OCI-LY7 (cell line): ENCODE data around the gene ATG9A. TPM values are rescaled to one million over a fixed set of nuclear protein-coding genes. Genes with fewer than 3 reads are reported as not detected.

Experiments used
- BruUV-seq: library from RNA; stranded (reverse); fragments of 400-500 nt; replicated peaks from 2 replicates; lab custom pipeline; 2021; lab: Mats Ljungman, UMichigan
- CTCF ChIA-PET: fragments of 300-600 bp; sonication (Branson Sonifier 250); formaldehyde crosslinking; loops from one replicate; lab custom pipeline; 2022; ENCODE audit warnings: antibody characterized with exemption; ENCODE audit not compliant: unreplicated experiment; lab: Charles Lee
- POLR2A ChIA-PET: fragments of 300-600 bp; sonication (Branson Sonifier 250); formaldehyde crosslinking; loops from one replicate; lab custom pipeline; 2022; ENCODE audit warnings: antibody characterized with exemption; lab: Charles Lee
- DNase-seq: peaks from one replicate; pipeline ENCODE4 v3.0.0-alpha.2; 2015; ENCODE audit warnings: low spot score
- H2AFZ ChIP-seq: fragments of 200-600 bp; sonication (generic), shearing (Covaris generic); 2 replicates; pipeline ENCODE4 v1.6.1; 2014; ENCODE audit warnings: mild to moderate bottlenecking, antibody characterized with exemption, low read length, moderate library complexity
- H3K27ac ChIP-seq: fragments of 200-600 bp; sonication (generic); 2 replicates; pipeline ENCODE4 v1.5.1; 2014; ENCODE audit warnings: mixed run types, low read depth, mild to moderate bottlenecking, moderate library complexity, low read length, inconsistent platforms; ENCODE audit not compliant: poor library complexity, severe bottlenecking
- H3K36me3 ChIP-seq: fragments of 200-600 bp; sonication (generic); 2 replicates; pipeline ENCODE4 v1.6.1; 2014; ENCODE audit warnings: mild to moderate bottlenecking, antibody characterized with exemption, low read length, moderate library complexity, mixed read lengths; ENCODE audit not compliant: insufficient read depth
- H3K4me1 ChIP-seq: fragments of 200-600 bp; sonication (generic); 2 replicates; pipeline ENCODE4 v1.5.1; 2014; ENCODE audit warnings: mild to moderate bottlenecking, low read length; ENCODE audit not compliant: insufficient read depth, poor library complexity, severe bottlenecking
- H3K4me2 ChIP-seq: fragments of 200-600 bp; sonication (generic); 2 replicates; pipeline ENCODE4 v1.6.1; 2014; ENCODE audit warnings: mild to moderate bottlenecking, low read length
- H3K4me3 ChIP-seq: fragments of 200-600 bp; sonication (generic); 2 replicates; pipeline ENCODE4 v1.5.1; 2014; ENCODE audit warnings: mild to moderate bottlenecking, low read depth, low read length; ENCODE audit not compliant: poor library complexity, severe bottlenecking
- H3K79me2 ChIP-seq: fragments of 200-600 bp; sonication (generic); 2 replicates; pipeline ENCODE4 v1.6.1; 2016; ENCODE audit warnings: low read depth, mild to moderate bottlenecking, low read length, moderate library complexity, mixed read lengths; ENCODE audit not compliant: insufficient read depth
- H3K9me2 ChIP-seq: fragments of 200-600 bp; sonication (generic); 2 replicates; pipeline ENCODE4 v1.6.1; 2016; ENCODE audit warnings: mild to moderate bottlenecking, low read length, mixed read lengths; ENCODE audit not compliant: insufficient read depth
- H3K9me3 ChIP-seq: fragments of 200-600 bp; sonication (generic); 2 replicates; pipeline ENCODE4 v1.6.1; 2014; ENCODE audit warnings: mild to moderate bottlenecking, mixed run types, low read length, mixed read lengths
- H4K20me1 ChIP-seq: fragments of 200-600 bp; sonication (generic); 2 replicates; pipeline ENCODE4 v1.6.1; 2014; ENCODE audit warnings: mild to moderate bottlenecking, antibody characterized with exemption, low read length, moderate library complexity, mixed read lengths; ENCODE audit not compliant: insufficient read depth
- CTCF ChIP-seq: fragments of 200-600 bp; sonication (generic); conservative IDR thresholded peaks from 2 replicates; pipeline ENCODE4 v1.5.1; 2014; ENCODE audit warnings: mild to moderate bottlenecking, antibody characterized with exemption, low read length, moderate library complexity, mixed read lengths
- EZH2phosphoT487 ChIP-seq: fragments of 200-600 bp; sonication (generic); IDR thresholded peaks from 2 replicates; pipeline ENCODE4 v1.6.1; 2018; ENCODE audit warnings: low read depth, borderline replicate concordance, mild to moderate bottlenecking, mixed run types, antibody characterized with exemption, low read length, moderate library complexity, mixed read lengths
- intact Hi-C: fragments of 100-400 bp; cut with micrococcal nuclease; formaldehyde crosslinking; loops from one replicate; pipeline ENCODE4 v1.10.0; 2022; ENCODE audit not compliant: unreplicated experiment
- total RNA-seq, 2 experiments: library from RNA; depleted of rRNA in 1 of 2; stranded (reverse); fragments of >200 nt in 1 of 2; shearing (Covaris generic) in 1 of 2; gene quantifications; 2 replicates each; pipeline ENCODE4 v1.2.3, GENCODE V29; 2014 to 2022

ATG9A gene
- total RNA-seq, 2 experiments from 2014 or later: 22.2 to 23.4 TPM

GRCh38 chr2:219171231-219171651, 58.2 kb downstream of the ATG9A start:
- no peak for TF ChIP-seq EZH2phosphoT487
- peak; percentile 93 for TF ChIP-seq CTCF
- Histone ChIP-seq H3K9me2 (no peaks in the 10 kb centered on the region), H3K4me1 (peaks cover 7% of the 10 kb centered on the region), H3K4me3 (no peak overlapping the region), H3K79me2 (peaks cover 8% of the 10 kb centered on the region; the same call in 1 of the 2 replicates), H4K20me1 (no peaks in the 10 kb centered on the region), H3K4me2 (no peak overlapping the region), H3K27ac (no peak overlapping the region), H3K36me3 (peaks cover 56% of the 10 kb centered on the region), H2AFZ (no peak overlapping the region), H3K9me3 (no peaks in the 10 kb centered on the region)
- peak; percentile 63 for DNase-seq
- no TSS peak for BruUV-seq
- intact Hi-C loops: no loop called here
- ChIA-PET CTCF (interaction anchor here (0.6 to 1.1 kb wide), 3 partner anchors 28 to 175 kb away, joined by 3 to 13 read pairs (median 3); no protein-coding TSS in a partner anchor), POLR2A (interaction anchor here (0.6 kb wide), 1 partner anchor 219 kb away, joined by 3 read pairs; no protein-coding TSS in a partner anchor)

- BruUV-seq: no TSS peak
- Histone ChIP-seq H3K9me2 (no peaks in the 10 kb centered on the region), H3K9me3 (no peaks in the 10 kb centered on the region), H3K36me3 (peaks cover 49% of the 10 kb centered on the region), H3K79me2 (no peaks in the 10 kb centered on the region), H3K27ac (no peak within 1 kb of the TSS), H3K4me2 (no peak within 1 kb of the TSS), H3K4me1 (no peaks in the 10 kb centered on the region), H3K4me3 (no peak within 1 kb of the TSS), H2AFZ (no peak within 1 kb of the TSS), H4K20me1 (no peaks in the 10 kb centered on the region)
- intact Hi-C loops: no loop called here
- no peak for TF ChIP-seq CTCF
- no peak for TF ChIP-seq EZH2phosphoT487
- DNase-seq: no peak
- CTCF ChIA-PET: no interaction called here
- POLR2A ChIA-PET: no interaction called here
Measured at GRCh38 chr2:219169930-219170654, 59.3 kb downstream of the ATG9A start, which contains the start of gene SLC23A3. SLC23A3 (minus strand) TSS chr2:219170029; CDS start chr2:219169984, 45 bp downstream.

Other genes starting within 250 kb of the ATG9A start
- not detected in 2 replicates for gene FEV, start 244.5 kb downstream of the ATG9A start, total RNA-seq (2014; rRNA removed; shearing (Covaris generic))
- gene FEV, start 244.5 kb downstream of the ATG9A start, total RNA-seq (2022): not detected in 2 replicates
- not detected in 2 replicates for gene CRYBA2, start 236.2 kb downstream of the ATG9A start, total RNA-seq (2014; rRNA removed; shearing (Covaris generic))
- gene CRYBA2, start 236.2 kb downstream of the ATG9A start, total RNA-seq (2022): not detected in 2 replicates
- not detected in 2 replicates for gene CFAP65, start 188.1 kb downstream of the ATG9A start, total RNA-seq (2014; rRNA removed; shearing (Covaris generic))
- gene CFAP65, start 188.1 kb downstream of the ATG9A start, total RNA-seq (2022): not detected in 2 replicates
- gene IHH, start 168.7 kb downstream of the ATG9A start, total RNA-seq (2014; rRNA removed; shearing (Covaris generic)): not detected in 2 replicates
- not detected in 2 replicates for gene IHH, start 168.7 kb downstream of the ATG9A start, total RNA-seq (2022)
- 12.7 and 14.9 TPM in 2 replicates for gene NHEJ1, start 68.8 kb downstream of the ATG9A start, total RNA-seq (2014; rRNA removed; shearing (Covaris generic))
- 12.3 and 14.3 TPM in 2 replicates for gene NHEJ1, start 68.8 kb downstream of the ATG9A start, total RNA-seq (2022)
- gene SLC23A3, start 59.6 kb downstream of the ATG9A start, total RNA-seq (2014; rRNA removed; shearing (Covaris generic)): 2.7 and 4.0 TPM in 2 replicates
- gene SLC23A3, start 59.6 kb downstream of the ATG9A start, total RNA-seq (2022): 3.1 and 6.7 TPM in 2 replicates
- 39.2 and 40.1 TPM in 2 replicates for gene CNPPD1, start 52.7 kb downstream of the ATG9A start, total RNA-seq (2014; rRNA removed; shearing (Covaris generic))
- 67.5 and 68.2 TPM in 2 replicates for gene CNPPD1, start 52.7 kb downstream of the ATG9A start, total RNA-seq (2022)
- 44.9 and 59.1 TPM in 2 replicates for gene RETREG2, start 51.4 kb downstream of the ATG9A start, total RNA-seq (2014; rRNA removed; shearing (Covaris generic))
- 74.6 and 88.2 TPM in 2 replicates for gene RETREG2, start 51.4 kb downstream of the ATG9A start, total RNA-seq (2022)
- gene ZFAND2B, start 22.9 kb downstream of the ATG9A start, total RNA-seq (2014; rRNA removed; shearing (Covaris generic)): 42.4 and 51.6 TPM in 2 replicates
- 35.3 and 35.9 TPM in 2 replicates for gene ZFAND2B, start 22.9 kb downstream of the ATG9A start, total RNA-seq (2022)
- 4.0 and 6.4 TPM in 2 replicates for gene ABCB6, start 10.7 kb downstream of the ATG9A start, total RNA-seq (2014; rRNA removed; shearing (Covaris generic))
- 8.4 and 10.2 TPM in 2 replicates for gene ABCB6, start 10.7 kb downstream of the ATG9A start, total RNA-seq (2022)
- 57.8 and 91.0 TPM in 2 replicates for gene ANKZF1, start 170 bp upstream of the ATG9A start, total RNA-seq (2014; rRNA removed; shearing (Covaris generic))
- gene ANKZF1, start 170 bp upstream of the ATG9A start, total RNA-seq (2022): 73.2 and 82.4 TPM in 2 replicates
- gene GLB1L, start 15.8 kb upstream of the ATG9A start, total RNA-seq (2014; rRNA removed; shearing (Covaris generic)): 2.7 and 8.6 TPM in 2 replicates
- gene GLB1L, start 15.8 kb upstream of the ATG9A start, total RNA-seq (2022): 6.4 and 6.9 TPM in 2 replicates
- 19.6 and 23.4 TPM in 2 replicates for gene STK16, start 15.8 kb upstream of the ATG9A start, total RNA-seq (2014; rRNA removed; shearing (Covaris generic))
- gene STK16, start 15.8 kb upstream of the ATG9A start, total RNA-seq (2022): 39.5 and 42.8 TPM in 2 replicates
- not detected in 2 replicates for gene TUBA4B, start 23.6 kb upstream of the ATG9A start, total RNA-seq (2014; rRNA removed; shearing (Covaris generic))
- gene TUBA4B, start 23.6 kb upstream of the ATG9A start, total RNA-seq (2022): 0.28 TPM in 1 of 2 replicates, not detected in the other
- 62.8 and 96.0 TPM in 2 replicates for gene TUBA4A, start 24.3 kb upstream of the ATG9A start, total RNA-seq (2014; rRNA removed; shearing (Covaris generic))
- 181 and 186 TPM in 2 replicates for gene TUBA4A, start 24.3 kb upstream of the ATG9A start, total RNA-seq (2022)
- 49.9 and 53.0 TPM in 2 replicates for gene DNAJB2, start 49.7 kb upstream of the ATG9A start, total RNA-seq (2014; rRNA removed; shearing (Covaris generic))
- 55.3 and 58.7 TPM in 2 replicates for gene DNAJB2, start 49.7 kb upstream of the ATG9A start, total RNA-seq (2022)
- not detected in 2 replicates for gene PTPRN, start 79.8 kb upstream of the ATG9A start, total RNA-seq (2014; rRNA removed; shearing (Covaris generic))
- not detected in 2 replicates for gene PTPRN, start 79.8 kb upstream of the ATG9A start, total RNA-seq (2022)
- not detected in 2 replicates for gene RESP18, start 103.1 kb upstream of the ATG9A start, total RNA-seq (2014; rRNA removed; shearing (Covaris generic))
- not detected in 2 replicates for gene RESP18, start 103.1 kb upstream of the ATG9A start, total RNA-seq (2022)
- 39.3 and 40.5 TPM in 2 replicates for gene DNPEP, start 158.3 kb upstream of the ATG9A start, total RNA-seq (2014; rRNA removed; shearing (Covaris generic))
- gene DNPEP, start 158.3 kb upstream of the ATG9A start, total RNA-seq (2022): 54.2 and 63.6 TPM in 2 replicates
- not detected in 2 replicates for gene DES, start 188.7 kb upstream of the ATG9A start, total RNA-seq (2014; rRNA removed; shearing (Covaris generic))
- not detected in 2 replicates for gene DES, start 188.7 kb upstream of the ATG9A start, total RNA-seq (2022)
- 0.13 TPM in 1 of 2 replicates, not detected in the other for gene SPEG, start 205.2 kb upstream of the ATG9A start, total RNA-seq (2014; rRNA removed; shearing (Covaris generic))
- 0.35 and 0.46 TPM in 2 replicates for gene SPEG, start 205.2 kb upstream of the ATG9A start, total RNA-seq (2022)